AG04450 (cell line): ENCODE measurements around the gene UBR2. TPM values are rescaled to one million over a fixed set of nuclear protein-coding genes. Genes with fewer than 3 reads are reported as not detected.
A peak's percentile ranks its signal among the peaks of the same experiment; 100 is the strongest.

Source experiments
- CTCF ChIA-PET: fragments of 300-600, 350-600 bp; formaldehyde crosslinking; extraction: SDS; loops from one replicate; lab custom pipeline; 2022; ENCODE audit warnings: antibody characterized with exemption, inconsistent platforms; lab: Charles Lee
- POLR2A ChIA-PET: fragments of 350-600 bp; formaldehyde crosslinking; extraction: SDS; loops from one replicate; lab custom pipeline; 2021; ENCODE audit warnings: antibody characterized with exemption, inconsistent platforms; lab: Yijun Ruan, JAX
- DNase-seq: peaks from one replicate; pipeline ENCODE4 v3.0.0-alpha.2; 2011; ENCODE audit warnings: low read depth, low spot score
- H3K27ac ChIP-seq: one replicate; pipeline ENCODE4 v1.5.1; 2012; ENCODE audit warnings: low read depth, low read length, control low read depth
- H3K27me3 ChIP-seq: one replicate; pipeline ENCODE4 v1.6.0; 2012; ENCODE audit warnings: low read length; ENCODE audit not compliant: control insufficient read depth, insufficient read depth
- H3K4me3 ChIP-seq: 2 replicates; pipeline ENCODE4 v1.5.1; 2011; ENCODE audit warnings: mild to moderate bottlenecking, low read depth, low read length, control low read depth
- H3K9me3 ChIP-seq: 2 replicates; pipeline ENCODE4 v1.5.1; 2012; ENCODE audit warnings: low read length; ENCODE audit not compliant: control insufficient read depth, insufficient read depth
- CTCF ChIP-seq: IDR thresholded peaks from 2 replicates; pipeline ENCODE4 v1.5.1; 2011; ENCODE audit warnings: low read depth, low read length, control low read depth, inconsistent platforms
- polyA plus RNA-seq: library from polyadenylated mRNA; depleted of rRNA; stranded (reverse); fragments of >200 nt; gene quantifications from 2 replicates; pipeline ENCODE4 v1.2.3, GENCODE V29; 2011

Gene UBR2
- polyA plus RNA-seq, 1 experiment: 25.3 TPM

DNA sequence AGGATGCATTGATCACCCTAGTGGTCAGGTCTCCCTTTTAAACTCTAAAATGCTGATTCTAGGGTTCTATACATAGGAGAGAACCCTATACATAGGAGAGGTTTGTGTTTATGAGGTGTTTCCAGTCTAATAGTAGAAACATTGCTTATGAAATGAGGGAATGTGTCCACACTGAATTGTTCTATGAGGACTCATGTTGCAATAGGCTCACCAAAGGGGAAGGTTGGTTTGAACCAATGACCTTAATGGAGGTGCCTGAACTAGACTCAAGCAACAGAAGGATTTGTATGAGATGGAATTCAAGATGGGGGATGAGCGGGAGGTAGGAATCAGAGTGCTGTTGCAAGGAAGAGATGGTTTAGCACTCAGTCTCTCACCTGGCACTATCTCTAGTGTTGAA is 33.5 kb upstream of the UBR2 start:
- no peak for TF ChIP-seq CTCF
- H3K9me3 ChIP-seq: no peaks in the 10 kb centered on the region
- POLR2A ChIA-PET: no interaction called here
- no peak for DNase-seq
- no peaks in the 10 kb centered on the region for H3K27me3 ChIP-seq
- CTCF ChIA-PET: interaction anchor here (3.4 to 3.9 kb wide), 2 partner anchors 19 to 20 kb away, joined by 27 to 97 read pairs; no protein-coding TSS in a partner anchor
- H3K4me3 ChIP-seq: no peak overlapping the region
- H3K27ac ChIP-seq: no peak overlapping the region

GRCh38 chr6:42530751-42531150 is 33.1 kb upstream of the UBR2 start:
- POLR2A ChIA-PET: no interaction called here
- no peak overlapping the region for H3K27ac ChIP-seq
- DNase-seq: no peak
- H3K4me3 ChIP-seq: no peak overlapping the region
- H3K27me3 ChIP-seq: no peaks in the 10 kb centered on the region
- no peak for TF ChIP-seq CTCF
- H3K9me3 ChIP-seq: no peaks in the 10 kb centered on the region
- CTCF ChIA-PET: interaction anchor here (1.4 to 3.9 kb wide), 7 partner anchors 9 to 729 kb away, joined by 4 to 97 read pairs (median 14); no protein-coding TSS in a partner anchor

- ChIA-PET POLR2A (no interaction called here), CTCF (interaction anchor here (0.6 to 3.9 kb wide), 48 partner anchors 10 to 731 kb away, joined by 3 to 97 read pairs (median 5); partner anchors contain the start of gene TAF8)
- Histone ChIP-seq H3K27me3 (no peaks in the 10 kb centered on the region), H3K9me3 (no peaks in the 10 kb centered on the region), H3K4me3 (no peak overlapping the region), H3K27ac (no peak overlapping the region)
- DNase-seq: no peak
- TF ChIP-seq CTCF: peak; percentile 84
Observed at GRCh38 chr6:42532038-42532669, 31.7 kb upstream of the UBR2 start.

- H3K27me3 ChIP-seq: no peaks in the 10 kb centered on the region
- no peak for DNase-seq
- ChIA-PET CTCF (interaction anchor here (0.6 to 3.9 kb wide), 5 partner anchors 15 to 273 kb away, joined by 3 to 97 read pairs (median 5); no protein-coding TSS in a partner anchor), POLR2A (no interaction called here)
- H3K4me3 ChIP-seq: no peak overlapping the region
- no peaks in the 10 kb centered on the region for H3K9me3 ChIP-seq
- TF ChIP-seq CTCF: no peak
- no peak overlapping the region for H3K27ac ChIP-seq
Observed at GRCh38 chr6:42533794-42534193, 30.0 kb upstream of the UBR2 start.

- no peak for TF ChIP-seq CTCF
- ChIA-PET POLR2A (no interaction called here), CTCF (interaction anchor here (2.6 to 4.6 kb wide), 2 partner anchors 10 to 323 kb away, joined by 8 to 70 read pairs; no protein-coding TSS in a partner anchor)
- Histone ChIP-seq H3K27me3 (no peaks in the 10 kb centered on the region), H3K27ac (no peak overlapping the region), H3K9me3 (no peaks in the 10 kb centered on the region), H3K4me3 (no peak overlapping the region)
- DNase-seq: no peak
Observed at GRCh38 chr6:42537536-42537935, 26.3 kb upstream of the UBR2 start.
